Sciatic nerve (tissue), 2 donors: Measurements from ENCODE around the gene UBE2J1. TPM values are rescaled to one million over a fixed set of nuclear protein-coding genes. Genes with fewer than 3 reads are reported as not detected.
"Not testable (repeated sequence)": the region's sequence is repeated elsewhere in the genome, so short reads cannot be mapped to it uniquely, and the experiment has no call there.

ENCODE experiments used
- ATAC-seq: fragments of 200-7000 bp; cut with Tn5 transposase; one replicate; pipeline ENCODE4 v1.9.1; 2020; ENCODE audit warnings: mild to moderate bottlenecking, moderate library complexity
- DNase-seq: peaks from one replicate; pipeline ENCODE4 v3.0.0-alpha.2; 2020; ENCODE audit warnings: low spot score
- intact Hi-C: fragments of 100-400 bp; cut with DNase I; formaldehyde crosslinking; loops from one replicate; pipeline ENCODE4 v1.14.2; 2022
- total RNA-seq: library from RNA; stranded (reverse); fragmentation: NEBNext Ultra II Directional; extraction: Animal tissue kit (Norgen Biotek cat#: 25700); gene quantifications from one replicate; pipeline ENCODE4 v1.2.1, GENCODE V29; 2021
- donor health status: DM: no; HTN: no; CAD: no.
- donor health status: DM: no; HTN: no; CAD: no.

Gene UBE2J1
- total RNA-seq, 1 donor from 2014 or later, result 32.9 TPM

DNA sequence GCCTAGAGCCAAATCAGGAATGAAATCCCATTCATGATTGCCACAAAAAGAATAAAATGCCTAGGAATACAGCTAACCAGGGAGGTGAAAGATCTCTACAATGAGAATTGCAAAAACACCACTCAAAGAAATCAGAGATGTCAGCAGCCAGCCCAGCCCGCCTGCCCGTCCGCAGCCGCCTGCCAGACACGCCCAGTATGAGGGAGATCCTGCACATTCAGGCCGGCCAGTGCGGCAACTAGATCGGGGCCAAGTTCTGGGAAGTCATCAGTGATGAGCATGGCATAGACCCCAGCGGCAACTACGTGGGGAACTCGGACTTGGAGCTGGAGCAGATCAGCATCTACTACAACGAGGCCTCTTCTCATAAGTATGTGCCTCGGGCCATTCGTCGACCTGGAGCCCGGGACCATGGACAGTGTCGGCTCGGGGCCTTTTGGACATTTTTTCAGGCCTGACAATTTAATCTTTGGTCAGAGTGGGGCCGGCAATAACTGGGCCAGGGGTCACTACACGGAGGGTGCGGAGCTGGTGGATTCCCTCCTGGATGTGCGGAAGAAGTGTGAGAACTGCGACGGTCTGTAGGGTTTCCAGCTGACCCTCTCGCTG is 50.8 kb downstream of the UBE2J1 start:
- intact Hi-C loops, result no loop called here
- no peak for ATAC-seq
- DNase-seq, result no peak

DNA sequence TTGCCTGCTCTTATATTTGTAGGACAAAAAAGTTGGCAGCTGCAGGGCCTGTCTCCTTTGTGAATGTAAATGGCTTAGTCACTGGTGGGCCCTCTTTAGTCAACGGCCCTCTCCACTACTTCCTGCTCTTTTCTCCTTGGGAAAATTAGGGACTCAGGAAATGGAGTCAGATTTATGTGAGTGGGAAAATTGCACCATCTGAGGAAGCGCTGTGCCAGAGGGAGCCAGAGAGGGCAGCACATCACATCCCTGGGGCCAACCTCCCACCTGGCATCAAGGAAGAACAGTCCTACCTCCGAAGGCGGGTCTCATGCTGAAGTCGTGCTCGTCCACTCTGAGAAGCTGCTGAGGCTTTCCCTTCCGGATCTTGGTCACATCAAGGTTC is 53.1 kb downstream of the UBE2J1 start:
- ATAC-seq, result no peak
- DNase-seq, result no peak
- intact Hi-C loops, result no loop called here

DNA sequence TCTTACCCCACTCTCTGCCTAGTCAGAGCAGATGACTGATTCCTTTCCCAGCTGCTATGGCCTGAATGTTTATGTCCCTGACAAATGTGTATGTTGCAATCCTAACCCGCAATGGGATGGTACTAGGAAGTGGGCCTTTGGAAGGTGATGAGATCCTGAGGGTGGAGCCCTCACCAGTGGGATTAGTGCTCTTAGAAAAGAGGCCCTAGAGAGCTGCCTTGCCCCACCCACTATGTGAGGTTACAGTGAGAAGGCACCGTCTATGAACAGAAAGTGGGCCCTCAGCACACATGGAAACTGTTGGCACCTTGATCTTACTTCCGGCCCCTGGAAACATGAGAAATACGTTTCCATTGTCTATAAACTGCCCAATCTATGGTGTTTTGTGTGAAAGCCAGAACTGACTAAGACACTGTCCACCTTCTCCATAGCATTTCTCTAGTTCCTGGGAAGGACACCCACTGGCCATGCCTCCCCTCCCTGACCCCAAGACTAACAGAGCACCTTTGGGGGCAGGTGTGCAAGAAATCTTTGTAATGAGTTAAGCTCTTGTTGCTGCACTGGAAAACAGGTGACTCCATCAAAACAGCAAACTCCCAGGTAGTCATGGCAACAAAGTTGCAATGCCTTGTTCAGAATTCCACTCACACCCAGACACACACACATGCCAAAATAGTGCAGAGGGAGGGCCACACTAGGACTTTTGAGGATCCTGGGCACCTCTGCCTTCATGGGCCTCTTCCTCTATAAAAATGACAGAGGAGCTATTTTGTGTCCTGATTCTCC is 53.6 kb downstream of the UBE2J1 start:
- no peak for DNase-seq
- ATAC-seq, result peak; percentile 23
- intact Hi-C loops, result no loop called here

DNA sequence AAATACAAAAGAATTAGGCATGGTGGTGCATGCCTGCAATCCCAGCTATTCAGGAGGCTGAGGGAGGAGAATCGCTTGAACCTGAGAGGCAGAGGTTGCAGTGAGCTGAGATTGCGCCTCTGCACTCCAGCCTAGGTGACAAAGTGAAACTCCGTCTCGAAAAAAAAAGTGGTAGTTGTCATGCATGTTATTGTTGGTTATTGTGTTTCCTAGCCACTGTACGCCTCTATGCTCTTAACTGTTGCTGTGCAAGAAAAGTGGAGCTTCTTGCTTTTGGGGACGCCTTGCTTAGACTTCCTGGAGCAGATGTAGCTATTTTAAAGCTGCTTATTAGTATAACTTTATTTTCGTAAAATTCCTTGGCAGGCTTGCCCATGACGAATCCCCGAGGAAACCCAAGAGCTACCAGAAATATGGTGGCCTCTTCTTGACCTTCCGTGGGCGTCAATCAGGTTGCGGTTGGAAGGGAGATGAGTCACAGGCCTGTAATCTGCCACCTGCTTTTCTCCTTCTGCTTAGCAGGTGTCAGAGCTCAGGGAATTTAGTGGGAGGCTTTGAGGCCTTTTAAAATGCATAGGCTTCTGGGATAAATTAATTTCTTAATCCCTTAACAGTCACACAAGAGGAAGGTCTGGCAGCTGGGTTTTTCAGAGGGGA is 54.7 kb downstream of the UBE2J1 start:
- DNase-seq (no peak), ATAC-seq (peak; percentile 86)
- intact Hi-C loops, result no loop called here

DNA sequence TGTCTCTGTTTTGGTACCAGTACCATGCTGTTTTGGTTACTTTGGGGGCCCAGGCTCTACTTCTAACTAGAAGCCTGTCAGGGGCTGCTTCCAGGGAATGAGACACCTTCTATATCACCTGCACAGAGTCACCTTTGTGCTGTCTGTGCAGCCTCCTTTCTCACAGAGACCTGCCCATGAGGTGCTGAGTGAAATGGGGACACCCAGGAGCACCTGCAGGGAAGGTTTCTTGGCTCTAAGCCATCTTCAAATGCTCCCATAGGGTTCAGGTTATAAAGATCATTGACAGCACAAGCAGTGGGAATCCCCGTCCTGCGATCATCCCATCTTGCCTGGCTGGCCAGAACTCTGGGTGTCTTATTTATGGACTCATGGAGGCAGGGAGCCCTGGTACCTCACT is 56.5 kb downstream of the UBE2J1 start:
- DNase-seq (no peak), ATAC-seq (no peak)
- intact Hi-C loops, result no loop called here

DNA sequence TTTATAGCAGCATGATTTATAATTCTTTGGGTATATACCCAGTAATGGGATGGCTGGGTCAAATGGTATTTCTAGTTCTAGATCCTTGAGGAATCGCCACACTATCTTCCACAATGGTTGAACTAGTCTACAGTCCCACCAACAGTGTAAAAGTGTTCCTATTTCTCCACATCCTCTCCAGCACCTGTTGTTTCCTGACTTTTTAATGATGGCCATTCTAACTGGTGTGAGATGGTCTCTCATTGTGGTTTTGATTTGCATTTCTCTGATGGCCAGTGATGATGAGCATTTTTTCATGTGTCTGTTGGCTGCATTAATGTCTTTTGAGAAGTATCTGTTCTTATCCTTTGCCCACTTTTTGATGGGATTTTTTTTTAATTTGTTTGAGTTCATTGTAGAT is 57.4 kb downstream of the UBE2J1 start:
- ATAC-seq, intact Hi-C loops, DNase-seq: not testable (repeated sequence)

DNA sequence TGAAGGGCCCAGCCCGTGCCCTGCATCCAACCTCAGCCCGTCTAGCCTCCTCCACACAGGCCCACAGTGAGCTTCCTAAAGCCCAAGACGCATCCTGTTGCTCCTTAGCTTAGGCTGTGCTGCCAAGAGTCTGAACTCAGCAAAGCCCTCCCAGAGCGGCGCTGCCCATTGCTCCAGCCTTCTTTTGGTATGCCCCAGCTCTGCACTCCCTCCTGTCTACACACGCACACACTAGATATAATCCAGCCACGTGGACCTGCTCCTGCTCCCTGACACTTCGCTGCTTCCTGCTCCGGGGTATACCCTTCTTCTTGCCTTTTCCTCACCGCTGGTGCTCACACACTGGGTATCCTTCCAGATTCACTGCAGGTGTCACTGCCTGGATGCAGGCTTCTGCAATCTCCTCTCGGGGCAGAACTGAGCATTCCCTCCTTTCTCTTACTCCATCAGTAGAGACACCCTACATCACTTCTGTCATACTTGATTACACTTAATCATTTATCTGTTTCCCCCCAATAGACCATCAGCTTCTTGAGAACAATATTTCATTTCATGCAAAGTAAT is 61.2 kb downstream of the UBE2J1 start:
- ATAC-seq, result peak; percentile 10
- DNase-seq, result peak; percentile 36
- intact Hi-C loops, result no loop called here

DNA sequence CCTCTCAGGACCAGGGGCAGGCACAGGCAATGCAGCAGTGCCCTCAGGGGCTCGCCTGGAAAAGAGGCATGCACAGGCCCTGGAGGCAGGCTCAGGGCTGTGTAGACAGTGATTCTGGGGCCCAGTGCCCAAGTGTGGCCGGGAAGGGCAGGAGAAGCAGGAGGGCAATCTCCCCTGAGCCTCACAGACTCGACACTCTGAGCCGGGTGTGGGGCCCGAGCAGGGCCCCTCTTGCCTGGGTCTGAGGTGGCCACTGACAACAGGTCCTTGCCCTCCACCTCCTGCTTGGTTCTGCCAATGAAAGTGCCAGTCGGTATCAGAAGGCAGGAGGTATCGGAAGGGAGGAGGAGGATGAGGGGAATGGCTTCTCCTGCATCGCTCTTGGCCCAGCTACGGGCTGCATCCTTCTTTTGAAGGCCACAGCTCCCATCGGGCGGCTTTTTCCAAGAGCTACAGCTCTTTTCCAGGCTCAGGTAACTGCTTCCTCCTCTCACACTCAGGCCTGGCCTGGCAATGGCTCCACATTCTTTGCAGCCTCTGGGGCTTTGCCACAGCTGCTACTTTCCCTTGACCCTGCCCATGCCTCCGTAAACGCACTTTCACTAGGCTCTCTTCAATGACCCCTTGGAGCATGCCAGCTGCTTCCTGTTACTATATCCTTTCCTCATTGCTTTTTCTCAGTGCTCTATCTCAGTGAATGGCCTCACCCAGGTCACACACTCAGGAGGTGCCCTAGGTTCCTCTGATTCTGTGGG is 61.9 kb downstream of the UBE2J1 start:
- intact Hi-C loops, result no loop called here
- peak; percentile 20 for ATAC-seq
- peak; percentile 25 for DNase-seq

DNA sequence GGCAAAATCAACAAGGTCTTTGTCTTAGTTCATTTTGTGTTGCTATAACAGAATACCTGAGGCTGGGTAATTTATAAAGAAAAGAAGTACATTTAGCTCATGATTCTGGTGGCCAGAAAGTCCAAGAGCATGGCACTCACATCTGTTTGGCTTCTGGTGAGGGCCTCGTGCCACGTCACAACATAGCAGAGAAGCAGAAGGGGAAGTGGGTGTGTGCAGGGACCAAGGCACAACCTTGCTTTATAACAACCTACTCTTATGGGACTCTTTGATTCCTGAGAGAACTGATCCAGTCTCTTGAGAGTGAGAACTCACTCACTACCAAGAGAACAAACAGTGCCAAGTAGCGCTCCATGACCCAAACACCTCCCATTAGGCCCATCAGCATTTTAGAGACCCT is 62.8 kb downstream of the UBE2J1 start:
- ATAC-seq (no peak), DNase-seq (peak; percentile 7)
- intact Hi-C loops, result no loop called here

DNA sequence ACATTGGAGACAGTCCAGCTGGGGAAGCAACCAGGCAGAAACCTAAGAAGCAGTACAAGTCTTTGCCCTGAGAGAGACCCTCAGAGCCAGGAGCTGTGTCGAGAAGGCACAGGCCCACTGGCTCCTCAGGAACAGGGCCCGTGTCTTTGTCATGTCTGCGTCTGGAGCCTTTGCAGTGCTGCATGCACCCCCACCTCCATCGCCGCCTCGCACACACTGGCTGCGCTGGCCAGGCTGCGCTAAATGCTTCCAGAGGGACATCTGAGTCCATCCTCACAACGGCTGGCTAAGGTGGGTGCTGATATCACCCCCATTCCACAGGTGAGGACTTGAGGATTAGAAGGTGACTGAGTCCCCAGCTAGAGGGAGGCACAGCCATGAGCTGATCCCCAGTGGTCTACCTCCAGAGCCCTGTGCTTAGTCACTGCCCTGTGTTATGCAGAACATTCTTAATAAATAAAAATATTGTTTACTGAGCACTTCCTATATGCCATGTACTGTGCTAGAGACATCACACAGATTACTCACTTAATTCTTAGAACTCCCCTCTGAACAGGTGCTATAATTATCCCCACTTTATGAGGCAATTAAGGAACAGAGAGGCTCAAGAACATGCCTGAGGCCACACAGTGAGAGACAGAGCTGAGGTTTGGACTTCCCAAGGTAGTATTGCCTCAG is 65.0 kb downstream of the UBE2J1 start:
- intact Hi-C loops, result no loop called here
- DNase-seq, result peak; percentile 40
- no peak for ATAC-seq

DNA sequence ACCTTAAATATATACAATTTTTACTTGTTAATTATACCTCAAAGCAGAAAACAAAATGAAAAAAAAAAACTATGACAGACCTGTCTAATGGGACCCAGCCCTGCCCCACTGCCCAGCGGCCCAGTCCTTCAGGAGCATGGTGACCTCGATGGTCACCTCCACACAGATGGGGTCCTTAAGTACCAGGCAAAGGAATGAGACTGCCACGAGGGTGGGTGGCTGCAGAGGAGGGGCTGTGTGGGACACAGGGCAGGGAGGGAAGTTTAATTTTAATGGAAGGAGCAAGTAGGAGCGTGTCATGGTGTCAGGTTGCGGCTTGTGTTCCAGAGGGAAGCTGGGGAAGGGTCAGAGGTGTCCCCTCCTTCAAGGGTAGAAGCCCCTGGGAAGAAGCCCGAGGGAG is 66.0 kb downstream of the UBE2J1 start:
- intact Hi-C loops, result no loop called here
- DNase-seq (peak; percentile 32), ATAC-seq (no peak)

DNA sequence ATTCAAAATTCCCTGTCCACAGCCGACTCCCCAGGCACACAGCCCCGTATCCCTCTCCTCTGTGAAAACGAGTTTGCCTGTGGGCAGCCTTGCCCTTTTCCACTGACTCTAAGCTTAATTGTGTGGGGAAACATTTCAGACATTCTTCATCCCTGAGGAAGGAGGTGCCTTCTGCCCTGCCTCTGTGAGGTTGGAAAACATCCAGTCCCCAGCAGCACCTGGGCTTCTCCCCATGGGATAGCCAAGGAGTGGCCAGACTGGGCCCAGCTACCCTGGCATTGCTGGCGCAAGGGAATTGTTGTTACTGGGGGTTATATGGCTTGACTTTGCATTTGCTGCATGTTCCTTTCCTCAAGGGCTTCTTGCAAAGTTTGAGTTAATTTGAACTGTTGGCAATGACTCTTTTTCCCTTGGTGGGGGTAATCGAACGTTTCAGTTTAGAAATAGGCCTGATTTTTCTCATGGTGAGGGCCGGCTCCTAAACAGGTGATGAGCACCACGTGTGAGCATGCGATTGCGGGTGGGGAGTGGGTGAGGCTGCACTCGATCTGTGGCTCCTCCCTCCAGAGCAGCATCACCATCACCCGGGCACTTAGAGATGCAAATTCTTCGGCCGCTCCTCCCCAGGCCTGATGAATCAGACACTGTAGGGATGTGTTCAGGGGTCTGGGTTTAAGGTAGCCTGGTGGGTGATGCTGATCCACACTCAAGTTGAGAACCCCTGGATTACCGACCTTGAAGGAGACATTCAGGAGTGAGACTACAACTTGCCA is 67.4 kb downstream of the UBE2J1 start:
- ATAC-seq (no peak), DNase-seq (peak; percentile 33)
- intact Hi-C loops, result no loop called here

DNA sequence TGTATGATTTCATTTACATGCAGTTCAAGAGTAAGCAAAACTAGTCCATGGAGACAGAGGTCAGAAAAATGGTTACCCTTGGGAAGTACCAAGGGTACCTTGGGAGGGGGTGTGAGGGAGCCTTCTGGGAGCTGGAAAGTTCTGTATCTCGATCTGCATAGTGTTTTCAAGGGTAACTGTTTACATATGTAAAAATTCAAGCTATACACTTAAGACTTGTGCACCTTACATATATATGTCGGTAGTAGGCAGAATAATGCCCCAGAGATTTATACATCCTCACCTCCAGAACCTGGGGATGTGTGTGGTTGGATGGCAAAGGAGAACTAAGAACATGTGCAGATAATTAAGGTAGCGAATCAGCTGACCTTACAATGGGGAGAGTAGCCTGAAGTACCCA is 68.4 kb downstream of the UBE2J1 start:
- ATAC-seq (no peak), DNase-seq (no peak)
- intact Hi-C loops, result no loop called here

DNA sequence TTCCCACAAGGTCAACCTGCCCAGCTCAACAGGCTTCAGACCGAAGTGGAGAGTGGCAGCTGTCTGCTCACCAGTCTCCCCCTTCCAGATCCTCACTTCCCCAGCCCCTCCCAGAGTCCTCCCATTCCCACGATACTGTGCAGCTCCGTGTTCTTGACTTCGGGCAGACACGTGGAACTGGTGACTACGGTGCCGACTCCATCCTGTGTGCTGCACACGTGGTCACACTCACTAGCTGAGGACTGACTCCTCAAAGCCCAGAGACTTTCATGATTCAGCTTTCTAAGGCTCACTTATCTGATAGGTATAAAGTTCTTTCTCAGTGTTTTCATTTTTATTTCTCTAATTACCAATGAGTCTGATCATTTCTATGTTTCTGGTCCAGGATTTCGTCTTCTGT is 69.8 kb downstream of the UBE2J1 start:
- DNase-seq, result peak; percentile 36
- ATAC-seq, result no peak
- intact Hi-C loops, result no loop called here

DNA sequence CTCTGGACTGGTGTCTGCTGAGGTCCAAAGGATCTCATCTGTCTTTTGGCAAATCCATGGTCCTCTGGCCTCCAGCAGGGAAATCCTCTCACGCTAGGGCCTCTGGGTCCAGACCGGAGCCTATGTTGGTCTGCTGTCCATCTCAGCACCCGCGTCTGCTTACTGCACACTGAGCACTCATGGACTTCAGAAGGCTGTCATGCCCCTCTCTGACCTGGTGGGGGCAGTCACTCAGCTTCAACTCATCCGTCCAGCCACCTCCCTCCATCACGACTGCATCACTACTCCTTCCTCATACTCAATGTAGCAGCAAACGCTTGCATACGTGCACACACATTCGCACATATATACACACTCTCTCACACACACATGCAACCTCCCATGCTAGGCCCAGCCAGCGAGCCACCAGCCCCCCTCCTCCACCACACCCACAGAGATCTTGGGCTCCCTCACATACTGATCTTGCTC is 70.7 kb downstream of the UBE2J1 start:
- DNase-seq (peak; percentile 46), ATAC-seq (peak; percentile 28)
- intact Hi-C loops, result no loop called here

DNA sequence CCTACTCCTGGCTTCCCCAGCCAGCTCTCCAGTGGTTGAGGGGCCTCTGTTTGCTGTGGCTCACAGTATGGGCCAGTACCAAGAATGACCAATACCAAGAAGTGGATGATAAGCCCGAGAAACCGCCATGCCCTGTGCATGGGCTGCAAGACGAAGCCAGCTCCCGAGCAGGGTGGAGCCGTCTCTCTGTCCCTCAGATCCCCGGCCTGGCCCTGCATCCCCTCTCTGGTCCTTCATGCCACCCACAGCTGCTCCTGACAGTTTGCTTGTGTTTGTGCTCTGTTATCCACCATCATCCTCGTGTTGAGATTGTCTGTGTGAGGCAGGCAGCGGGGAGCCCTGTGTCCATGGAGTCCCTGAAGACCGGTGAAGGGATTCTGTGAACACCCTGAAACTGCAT is 73.6 kb downstream of the UBE2J1 start:
- ATAC-seq, result no peak
- intact Hi-C loops, result no loop called here
- peak; percentile 40 for DNase-seq
